HG03103 (cell line): Measurements from ENCODE around the gene GRHL1.

Experiments
- ATAC-seq: cut with Tn5 transposase; IDR thresholded peaks from one replicate; pipeline ENCODE4 v1.9.1; 2021; ENCODE audit warnings: low read depth; ENCODE audit not compliant: unreplicated experiment

GRHL1 gene

GRCh38 chr2:10035053-10035422 is 83.5 kb downstream of the GRHL1 start:
- ATAC-seq: no peak

- ATAC-seq: no peak
Measured at GRCh38 chr2:10035633-10036032, 84.1 kb downstream of the GRHL1 start.

- ATAC-seq: no peak
Measured at GRCh38 chr2:10036095-10036884, 84.8 kb downstream of the GRHL1 start.

DNA sequence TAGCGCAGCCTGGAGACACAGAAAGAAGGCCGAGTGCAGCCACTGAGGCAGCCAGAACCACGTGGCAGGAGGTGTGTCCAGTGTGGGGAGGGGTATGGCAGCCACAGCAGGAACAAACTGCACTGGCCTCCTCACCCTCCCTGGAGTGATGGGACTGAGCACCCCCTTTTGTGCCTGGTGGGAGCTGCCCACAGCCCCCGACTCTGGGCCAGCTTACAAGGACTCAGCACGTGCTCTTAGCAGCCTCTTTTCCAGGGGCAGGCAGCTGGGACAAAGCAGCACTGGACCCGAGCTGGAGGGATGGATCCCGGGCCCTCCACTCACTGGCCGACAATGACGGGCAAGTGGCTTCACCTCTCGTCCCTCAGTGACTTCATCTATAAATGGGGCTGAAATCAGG is 86.6 kb downstream of the GRHL1 start:
- ATAC-seq: no peak

DNA sequence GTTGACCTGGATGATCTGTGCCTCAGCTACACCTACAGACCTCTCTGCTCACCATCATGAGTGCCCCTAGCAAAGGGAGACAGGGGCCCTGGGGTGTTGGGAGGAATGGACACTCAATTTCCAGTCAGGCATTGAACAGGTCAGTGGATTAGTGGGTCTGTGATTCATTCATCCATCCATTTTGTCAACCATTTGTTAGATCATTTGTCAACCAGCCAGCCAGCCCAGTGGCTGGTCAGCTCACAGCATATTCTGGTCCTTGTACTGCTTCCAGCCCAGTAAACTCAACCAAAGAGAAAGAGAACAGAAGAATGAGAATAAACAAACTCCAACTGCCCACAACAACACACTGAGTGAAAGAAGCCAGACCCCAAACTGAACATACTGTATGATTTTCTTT is 87.2 kb downstream of the GRHL1 start:
- ATAC-seq: no peak

DNA sequence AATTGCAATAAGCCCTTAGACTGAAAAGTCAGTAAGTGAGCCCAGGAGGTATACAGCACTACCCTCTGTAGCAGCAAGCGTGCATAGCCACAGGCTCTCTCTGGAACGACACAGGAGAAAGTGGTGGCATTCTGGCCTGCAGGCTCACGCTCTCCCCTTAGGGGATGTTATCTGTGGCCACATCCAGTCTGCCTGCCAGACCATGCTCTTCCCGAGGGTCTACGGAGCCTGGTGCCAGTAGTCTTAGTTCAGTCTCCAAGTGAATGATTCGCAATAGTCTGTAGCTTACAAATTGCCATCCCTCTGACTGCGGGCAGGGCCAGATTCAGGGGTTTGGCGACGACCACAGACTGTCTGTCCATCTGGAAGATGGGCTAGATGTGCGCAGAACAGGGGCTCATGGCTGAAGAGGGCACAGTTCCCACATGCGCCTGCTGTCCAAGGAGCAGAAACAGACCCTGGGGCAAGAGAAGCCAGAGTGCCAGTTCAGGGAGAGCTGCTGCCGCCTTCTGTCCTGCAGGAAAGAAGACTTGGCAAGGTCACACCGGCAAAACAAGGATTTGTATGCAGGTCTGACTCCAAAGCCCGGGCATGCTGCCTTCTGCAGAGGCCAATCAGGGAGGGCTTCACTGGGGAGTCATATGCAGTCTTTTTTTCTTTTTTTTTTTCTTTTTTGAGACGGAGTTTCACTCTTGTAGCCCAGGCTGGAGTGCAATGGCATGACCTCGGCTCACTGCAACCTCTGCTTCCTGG is 88.3 kb downstream of the GRHL1 start:
- ATAC-seq: no peak

DNA sequence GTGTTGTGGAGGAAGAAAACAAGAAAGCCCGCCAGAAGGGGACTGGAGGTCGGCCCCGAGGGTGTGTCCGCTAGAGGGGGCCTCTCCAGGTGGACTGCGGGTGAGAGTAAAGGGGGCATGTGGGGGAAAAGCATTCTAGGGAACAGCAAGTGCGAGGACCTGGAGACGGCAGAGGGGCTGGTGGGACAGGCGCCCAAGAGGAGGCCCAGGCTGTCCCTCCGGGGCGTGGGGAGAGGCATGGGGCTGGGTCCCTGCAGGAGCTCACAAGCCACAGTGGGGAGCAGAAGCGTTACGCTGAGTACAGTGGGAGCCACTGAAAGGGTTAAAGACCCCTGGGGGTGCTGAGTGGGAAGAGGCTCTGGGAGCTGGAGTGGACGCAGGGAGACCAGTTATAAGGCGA is 90.2 kb downstream of the GRHL1 start:
- no peak for ATAC-seq

- ATAC-seq: no peak
Measured at GRCh38 chr2:10042301-10043161, 91.0 kb downstream of the GRHL1 start.

DNA sequence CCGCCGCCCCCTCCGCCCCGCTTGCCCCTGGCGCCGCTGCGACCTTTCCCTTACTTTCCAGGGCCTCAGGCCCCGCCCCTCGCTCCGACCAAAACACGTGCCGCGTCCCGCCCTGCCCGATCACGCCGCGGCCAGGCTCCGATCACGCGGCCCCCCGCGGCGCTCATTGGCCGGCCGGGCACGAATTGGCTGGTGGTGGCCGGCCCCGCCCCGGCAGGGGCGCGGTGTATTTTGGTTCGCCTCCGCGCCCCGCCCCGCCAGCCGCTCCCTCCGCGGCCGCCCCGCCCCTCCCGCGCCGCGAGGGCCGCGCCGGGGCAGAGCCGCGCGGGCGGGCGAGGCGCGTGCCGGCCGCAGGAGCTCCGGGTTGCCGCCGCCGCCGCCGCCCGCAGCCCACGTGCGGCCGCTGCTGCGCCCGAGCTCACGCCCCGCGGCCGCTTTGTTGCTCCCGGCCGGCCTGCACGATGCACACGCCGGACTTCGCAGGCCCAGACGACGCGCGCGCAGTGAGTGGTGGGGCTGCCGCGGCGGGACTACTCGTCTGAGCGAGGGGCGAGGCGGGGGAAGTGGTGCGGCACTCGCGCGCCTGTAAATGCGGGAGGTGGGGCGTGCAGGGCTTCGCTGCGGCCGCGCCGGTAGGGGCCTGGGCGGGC is 91.9 kb downstream of the GRHL1 start, which contains the start of gene KLF11:
Gene KLF11 (plus strand): TSS at position 295 of the 650 bp plus-strand sequence. CDS start 167 bp downstream, at position 462.
- ATAC-seq: peak; percentile 55

GRCh38 chr2:10043906-10044601 is 92.6 kb downstream of the GRHL1 start:
- peak; percentile 43 for ATAC-seq

GRCh38 chr2:10045561-10046355 is 94.3 kb downstream of the GRHL1 start:
- no peak for ATAC-seq

DNA sequence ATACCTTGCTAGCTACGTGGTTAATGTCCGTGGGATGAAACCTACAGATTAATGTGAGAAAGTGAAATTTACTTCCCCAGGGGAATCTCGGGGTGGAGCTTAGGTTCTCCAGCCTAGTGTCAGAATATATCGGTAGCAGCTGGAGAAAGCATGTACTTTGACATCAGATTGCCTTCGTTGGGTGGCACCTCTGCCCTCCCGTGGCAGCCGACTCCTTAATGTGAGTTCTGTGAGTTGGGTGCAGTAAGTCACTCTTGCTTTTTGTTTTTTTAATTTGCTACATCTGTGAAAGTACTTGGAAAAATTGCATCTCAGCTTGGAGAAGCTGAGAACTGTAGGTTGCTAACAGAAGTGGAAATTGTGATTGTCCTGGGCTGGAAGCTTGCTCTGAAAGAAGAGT is 95.4 kb downstream of the GRHL1 start:
- no peak for ATAC-seq

- no peak for ATAC-seq
Measured at GRCh38 chr2:10047616-10048500, 96.4 kb downstream of the GRHL1 start.

DNA sequence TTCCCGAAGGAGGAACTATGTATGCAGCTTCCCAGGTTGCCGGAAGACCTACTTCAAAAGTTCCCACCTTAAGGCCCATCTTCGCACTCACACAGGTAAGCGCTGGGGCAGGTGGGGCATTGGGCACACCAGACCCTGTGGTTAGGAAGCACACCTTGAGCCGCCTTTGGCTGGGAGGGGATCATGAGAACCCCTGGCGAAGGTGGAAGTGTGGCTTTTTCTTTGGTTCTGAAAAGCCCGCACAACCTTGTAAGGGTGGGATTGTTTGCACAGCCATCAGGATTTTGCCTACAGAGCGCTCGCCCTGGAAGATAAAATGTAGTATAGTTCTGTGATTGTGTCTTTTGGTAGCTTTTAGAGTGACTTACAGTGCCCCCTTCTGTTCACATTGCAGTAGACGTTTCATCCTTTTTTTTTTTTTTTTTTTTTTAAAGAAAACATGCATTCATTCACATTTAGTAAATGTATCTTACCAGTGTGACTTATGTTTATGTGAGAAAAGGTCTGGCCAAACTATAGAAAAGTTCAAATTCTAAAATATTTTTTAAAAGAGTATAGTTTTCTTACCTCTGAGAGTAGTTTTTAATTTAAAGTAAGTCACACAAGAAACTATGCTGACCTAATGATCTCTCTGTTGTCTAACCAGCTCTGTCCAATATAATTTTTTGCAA is 97.1 kb downstream of the GRHL1 start:
- no peak for ATAC-seq
